Activated T-cell treated with anti-CD3 and anti-CD28 coated beads for 48 hours (primary cell): ENCODE measurements around the gene TMEM233.

Source experiments
- DNase-seq: peaks from one replicate; pipeline ENCODE4 v3.0.0-alpha.2; 2020; ENCODE audit warnings: low read depth

TMEM233 gene

GRCh38 chr12:119681728-119682638 lies 88.4 kb downstream of the TMEM233 start:
- no peak for DNase-seq

- no peak for DNase-seq
Measured at GRCh38 chr12:119682639-119683252, 89.2 kb downstream of the TMEM233 start.

GRCh38 chr12:119683413-119683812 lies 89.8 kb downstream of the TMEM233 start:
- no peak for DNase-seq

GRCh38 chr12:119683816-119684215 lies 90.2 kb downstream of the TMEM233 start:
- no peak for DNase-seq

- no peak for DNase-seq
Measured at GRCh38 chr12:119684711-119685369, 91.3 kb downstream of the TMEM233 start.

GRCh38 chr12:119685375-119685774 lies 91.8 kb downstream of the TMEM233 start:
- no peak for DNase-seq

- no peak for DNase-seq
Measured at GRCh38 chr12:119686355-119686754, 92.8 kb downstream of the TMEM233 start.

GRCh38 chr12:119686776-119687175 lies 93.2 kb downstream of the TMEM233 start:
- DNase-seq = no peak

GRCh38 chr12:119687406-119687805 lies 93.8 kb downstream of the TMEM233 start:
- DNase-seq = no peak

GRCh38 chr12:119687879-119688278 lies 94.3 kb downstream of the TMEM233 start:
- DNase-seq = no peak

- no peak for DNase-seq
Measured at GRCh38 chr12:119689935-119690500, 96.4 kb downstream of the TMEM233 start.

GRCh38 chr12:119691202-119691810 lies 97.7 kb downstream of the TMEM233 start:
- DNase-seq = no peak

- DNase-seq = no peak
Measured at GRCh38 chr12:119692410-119692809, 98.8 kb downstream of the TMEM233 start.
